GM19452 (cell line): ENCODE results near the gene SLC25A26.
A peak's percentile ranks its signal among the peaks of the same experiment; 100 is the strongest.

ENCODE experiments used
- ATAC-seq: cut with Tn5 transposase; IDR thresholded peaks from one replicate; pipeline ENCODE4 v1.9.1; 2021; ENCODE audit not compliant: unreplicated experiment

Gene SLC25A26, protein sequence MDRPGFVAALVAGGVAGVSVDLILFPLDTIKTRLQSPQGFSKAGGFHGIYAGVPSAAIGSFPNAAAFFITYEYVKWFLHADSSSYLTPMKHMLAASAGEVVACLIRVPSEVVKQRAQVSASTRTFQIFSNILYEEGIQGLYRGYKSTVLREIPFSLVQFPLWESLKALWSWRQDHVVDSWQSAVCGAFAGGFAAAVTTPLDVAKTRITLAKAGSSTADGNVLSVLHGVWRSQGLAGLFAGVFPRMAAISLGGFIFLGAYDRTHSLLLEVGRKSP

DNA sequence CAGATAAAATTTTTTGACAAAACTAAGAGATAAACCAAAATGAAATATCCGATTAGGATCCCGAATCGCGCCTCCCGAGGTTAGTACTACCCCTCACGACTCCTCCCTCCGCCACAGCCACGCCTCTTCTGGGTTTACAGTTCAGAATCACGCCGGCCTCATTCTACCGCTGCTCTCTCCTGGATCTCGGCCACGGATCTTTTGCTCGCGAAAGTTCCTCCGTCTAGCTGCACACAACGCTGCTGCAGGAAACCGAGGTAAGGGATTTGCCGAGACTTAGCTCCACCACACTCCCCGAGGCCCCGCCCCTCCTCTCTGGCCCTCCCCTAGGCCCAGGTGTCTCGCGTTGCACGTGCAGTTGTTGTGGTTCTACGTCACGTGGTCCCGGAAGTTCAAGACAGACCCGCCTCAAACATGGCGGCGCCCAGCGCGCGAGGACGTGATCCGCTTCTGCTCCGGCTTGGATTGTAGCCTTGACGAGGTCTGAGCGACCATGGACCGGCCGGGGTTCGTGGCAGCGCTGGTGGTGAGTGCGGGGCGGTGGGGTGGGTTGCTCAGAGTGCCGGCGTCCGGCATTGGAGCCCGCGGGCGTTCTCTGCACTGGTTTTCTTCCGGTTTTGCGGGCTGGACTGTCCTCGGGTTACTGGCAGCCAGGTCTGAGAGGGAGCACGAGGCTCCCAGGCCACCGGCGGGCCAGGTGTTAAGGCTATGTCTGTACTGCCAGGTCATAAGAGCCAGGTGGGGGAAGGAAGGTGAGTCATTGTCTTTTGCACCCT lies at the start of gene SLC25A26:
TSS of gene SLC25A26 (plus strand) at position 400 of the 776 bp plus-strand sequence. CDS start at position 494, 94 bp downstream.
- ATAC-seq, result peak; percentile 99

DNA sequence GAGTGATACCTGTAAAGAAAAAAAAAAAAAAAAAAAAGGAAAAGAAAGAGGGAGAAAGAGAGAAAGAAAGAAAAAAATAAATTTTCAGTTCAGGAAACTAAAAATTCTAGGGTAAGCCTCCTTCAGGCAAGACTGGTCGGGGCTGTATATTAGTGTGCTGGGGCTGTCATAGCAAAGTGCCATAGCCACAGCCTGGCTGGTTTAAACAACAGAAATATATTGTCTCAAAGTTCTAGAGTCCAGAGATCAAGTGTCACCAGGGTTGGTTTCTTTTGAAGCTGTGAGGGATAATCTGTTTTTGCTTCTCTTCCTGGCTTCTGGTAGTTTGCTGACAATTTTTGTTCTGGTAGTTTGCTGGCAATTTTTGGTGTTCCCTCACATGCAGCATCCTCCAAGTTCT lies 48.4 kb upstream of the SLC25A26 start:
- ATAC-seq, result no peak

DNA sequence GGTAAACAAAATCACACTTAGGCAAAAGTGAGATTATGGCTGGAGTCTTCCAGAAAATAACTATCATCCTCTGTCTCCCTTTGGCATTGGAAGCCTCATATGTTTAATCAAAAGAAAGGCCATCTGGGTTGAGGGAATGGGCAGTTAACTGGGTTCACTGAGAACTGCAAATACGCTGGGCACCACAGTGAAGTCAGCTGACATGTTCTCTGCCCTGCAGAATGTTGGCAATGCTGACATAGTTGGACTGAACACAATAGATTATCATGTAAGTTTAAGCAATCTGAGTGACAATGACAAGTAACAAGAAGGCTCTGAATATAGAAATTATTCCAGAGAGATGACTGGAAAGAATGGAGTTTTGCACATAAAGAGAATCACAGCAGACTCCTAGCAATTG lies 43.8 kb upstream of the SLC25A26 start:
- ATAC-seq, result no peak

DNA sequence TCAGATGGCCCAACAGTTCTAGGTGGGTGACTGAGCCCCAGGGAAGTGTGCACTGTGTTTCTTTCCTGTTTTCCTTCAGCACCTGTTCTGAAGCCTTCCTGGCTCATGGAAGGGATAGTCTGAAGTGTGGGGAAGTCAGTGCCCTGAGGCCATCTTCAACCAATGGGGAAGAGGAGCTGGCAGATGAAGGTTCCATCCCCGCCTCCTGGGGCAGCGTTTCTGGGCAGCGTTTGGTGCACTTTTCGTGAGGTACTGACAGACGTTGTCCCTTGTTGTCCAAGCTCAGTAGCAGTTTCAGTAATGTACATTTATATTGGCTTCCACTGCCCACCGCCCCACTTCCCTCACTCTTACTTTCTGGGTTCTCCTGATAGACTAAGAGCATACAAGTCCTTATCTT lies 42.6 kb upstream of the SLC25A26 start:
- no peak for ATAC-seq

DNA sequence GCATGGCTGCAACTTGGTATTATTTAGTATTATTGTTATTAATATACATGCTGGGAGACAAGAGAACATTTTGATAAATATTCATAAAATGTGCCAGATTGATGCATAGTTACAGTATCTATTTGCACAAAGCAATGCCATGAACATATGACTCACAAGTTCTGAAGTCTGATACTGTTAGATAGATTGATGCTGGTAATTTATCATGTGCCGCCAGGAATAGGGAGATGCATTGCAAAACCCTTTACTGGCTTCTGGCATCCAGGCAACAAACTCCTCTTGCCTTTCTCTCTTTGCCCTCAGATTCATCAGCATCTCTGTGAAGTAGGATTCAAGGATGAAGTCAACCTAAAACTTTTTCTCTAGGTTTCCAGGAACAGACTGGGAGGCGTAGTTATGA lies 41.0 kb upstream of the SLC25A26 start:
- no peak for ATAC-seq

DNA sequence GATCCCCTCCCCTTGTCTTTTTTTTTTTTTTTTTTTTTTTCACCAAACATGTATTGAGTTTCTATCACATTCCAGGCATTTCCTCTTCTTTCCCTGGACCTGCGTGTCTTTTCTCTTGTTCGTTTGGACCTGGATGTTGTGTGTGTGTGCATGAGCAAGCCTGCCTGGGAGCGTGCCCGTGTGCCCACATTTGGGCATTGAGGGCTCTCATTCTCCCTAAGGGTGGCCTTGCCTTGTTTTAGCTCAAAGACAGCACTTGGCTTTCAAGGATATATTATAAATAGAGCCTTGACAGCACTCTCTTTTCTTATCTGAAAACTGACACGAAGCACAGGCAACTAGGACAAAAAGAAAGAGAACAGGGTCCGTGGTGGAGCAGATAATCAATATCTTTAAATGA lies 39.0 kb upstream of the SLC25A26 start:
- ATAC-seq, result no peak

DNA sequence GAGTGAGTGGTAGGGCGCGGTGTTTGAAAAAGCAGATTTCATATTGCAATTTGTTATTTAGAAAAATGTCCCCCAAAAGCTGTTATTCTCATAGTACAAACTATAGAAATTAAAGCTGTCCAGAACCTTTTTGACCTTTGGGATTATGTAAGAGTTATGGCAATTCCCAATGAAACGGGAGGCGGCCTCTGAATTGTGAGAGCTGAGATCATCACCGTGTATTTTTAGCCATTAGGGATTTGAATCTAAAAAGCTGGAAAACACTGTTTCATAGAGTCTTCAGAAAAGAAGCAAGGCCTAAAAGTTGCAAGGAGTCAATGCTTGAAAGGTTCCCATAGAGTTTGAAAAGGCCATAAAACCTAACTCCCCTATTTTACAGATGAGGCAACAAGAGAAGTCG lies 38.6 kb upstream of the SLC25A26 start:
- no peak for ATAC-seq

DNA sequence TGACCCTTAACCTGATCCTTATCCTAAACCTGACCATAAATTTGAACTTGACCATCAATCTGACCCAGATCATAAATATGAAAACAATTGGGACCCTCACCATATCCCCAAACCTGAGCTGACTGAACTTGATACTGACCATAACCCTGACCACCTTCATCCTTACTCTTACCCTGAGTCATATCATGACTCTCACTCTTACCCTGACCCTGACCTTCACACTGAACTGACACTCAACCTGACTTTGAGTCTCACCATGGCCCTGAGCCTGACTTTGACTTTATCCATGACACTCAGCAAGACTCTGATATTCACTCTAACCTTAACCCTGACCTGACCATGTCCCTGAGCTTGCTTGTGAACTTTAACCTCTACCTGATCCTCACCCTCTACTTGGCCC lies 34.3 kb upstream of the SLC25A26 start:
- ATAC-seq, result no peak

DNA sequence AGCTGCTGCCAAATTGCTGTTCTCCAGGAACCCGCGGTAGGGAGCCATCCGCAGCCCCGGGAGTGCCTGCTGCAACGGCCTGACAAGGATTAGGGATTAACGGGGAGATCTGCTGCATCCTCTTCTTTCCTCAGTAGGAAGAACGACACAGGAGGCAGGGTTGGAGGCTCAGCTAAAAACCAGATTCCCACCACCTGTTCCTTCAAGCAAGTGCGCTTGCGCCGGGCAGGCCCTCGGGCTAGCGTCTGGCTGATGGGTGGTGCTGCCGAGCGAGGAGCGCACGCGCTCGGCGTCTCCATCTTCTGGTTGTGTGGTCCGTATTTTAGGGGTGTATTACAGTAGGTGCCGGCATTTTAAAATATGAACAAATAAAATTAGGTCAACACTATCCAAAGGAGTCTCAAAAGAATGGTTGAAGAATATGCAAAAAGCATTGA lies 25.4 kb upstream of the SLC25A26 start:
- ATAC-seq, result no peak

DNA sequence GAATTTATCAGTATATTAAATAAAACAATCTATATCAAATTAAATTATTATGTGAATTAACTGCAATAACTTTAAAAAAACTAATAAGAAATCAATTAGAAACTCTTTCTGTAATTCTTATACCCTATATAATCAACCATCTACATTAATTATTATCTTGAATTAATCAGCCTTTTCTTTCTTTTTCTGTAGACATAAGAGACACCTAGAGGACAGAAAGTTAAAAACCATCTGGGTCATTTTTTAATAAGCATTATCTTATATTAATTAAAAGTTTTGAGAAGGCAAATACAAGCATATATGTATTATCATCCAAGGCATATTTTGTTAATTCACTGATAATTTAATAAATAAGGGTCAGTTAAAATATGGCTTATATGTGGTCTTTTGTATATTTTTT lies 24.2 kb upstream of the SLC25A26 start:
- no peak for ATAC-seq

DNA sequence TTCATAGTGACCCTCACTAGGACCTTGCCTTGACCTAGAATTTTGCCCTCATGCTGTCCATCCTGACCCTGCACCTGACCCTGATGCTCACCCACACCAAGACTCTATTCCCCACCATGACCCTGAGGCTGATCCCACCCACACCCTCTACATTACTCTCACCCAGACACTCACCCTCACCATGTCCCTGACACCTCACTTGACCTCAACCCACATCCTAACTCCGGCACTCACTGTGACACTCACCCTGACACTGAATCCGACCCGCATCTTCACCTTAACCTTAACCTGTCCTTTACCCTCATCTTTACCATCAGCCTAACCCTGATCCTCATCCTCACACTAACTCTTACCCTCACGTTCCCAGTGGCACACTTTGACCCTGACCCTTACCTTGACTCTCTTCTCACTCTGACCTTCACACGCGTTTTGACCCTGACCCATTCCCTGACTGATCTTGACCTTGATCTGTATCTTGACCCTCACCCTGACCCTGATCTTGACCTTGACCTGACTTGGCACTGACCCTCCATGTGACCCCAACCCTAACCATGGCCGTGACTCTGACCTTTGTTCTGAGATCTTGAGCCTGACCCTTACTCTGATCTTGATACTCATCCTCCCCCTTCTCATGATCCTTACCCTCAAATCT lies 22.2 kb upstream of the SLC25A26 start:
- no peak for ATAC-seq

DNA sequence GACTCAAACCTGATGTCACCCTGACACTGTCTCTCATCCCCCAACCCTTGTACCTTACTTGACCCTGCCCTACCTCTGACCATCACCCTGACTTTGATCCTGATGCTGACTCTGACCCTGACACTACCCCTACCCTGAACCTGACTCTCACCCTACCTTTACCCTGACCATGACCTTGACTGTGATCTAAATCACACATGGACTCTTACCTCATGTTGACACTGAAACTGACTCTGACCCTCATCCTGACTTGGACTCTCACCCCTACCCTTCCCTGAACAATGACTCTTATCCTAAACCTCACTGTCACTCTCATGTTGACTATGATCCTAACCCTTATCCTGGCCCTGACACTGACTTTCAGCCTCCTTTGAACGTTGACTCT lies 21.7 kb upstream of the SLC25A26 start:
- ATAC-seq, result no peak

DNA sequence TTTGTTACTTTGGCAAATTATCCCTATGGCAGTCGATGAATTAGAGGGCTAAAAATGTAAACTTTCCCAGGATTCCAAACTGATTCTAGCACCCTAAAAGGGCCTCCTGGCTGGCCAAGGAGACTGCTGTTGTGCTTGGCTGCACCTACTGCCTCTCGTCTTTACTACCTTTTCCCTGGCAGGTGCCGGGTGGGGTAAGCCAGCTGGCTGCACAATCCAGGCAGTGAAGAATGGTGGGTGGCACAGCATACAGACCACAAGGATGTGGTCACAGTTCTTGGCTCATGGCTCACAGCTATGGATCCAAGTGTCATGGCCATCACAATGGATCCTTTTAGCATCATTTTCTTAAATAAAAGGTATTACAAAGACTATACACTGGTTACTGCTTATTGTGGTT lies 20.7 kb upstream of the SLC25A26 start:
- no peak for ATAC-seq

DNA sequence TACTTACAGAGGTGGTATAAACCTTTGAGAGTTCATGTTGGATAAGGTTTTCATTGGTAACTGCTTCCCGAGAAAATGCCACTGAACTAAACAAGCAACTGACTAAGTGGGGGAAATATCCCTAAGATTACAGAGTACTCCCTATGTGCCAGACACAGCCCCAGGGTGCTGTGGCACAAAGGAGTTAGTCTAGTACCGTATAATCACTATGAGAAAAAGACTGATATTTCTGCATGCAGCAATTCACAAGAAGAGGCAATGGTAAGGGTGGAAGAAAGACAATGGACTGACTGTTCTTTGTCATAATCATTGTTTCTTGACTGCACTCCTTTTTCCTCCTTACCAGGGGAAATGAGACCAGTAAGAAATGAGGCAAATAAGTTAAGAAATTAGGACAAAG lies 20.0 kb upstream of the SLC25A26 start:
- ATAC-seq, result no peak

DNA sequence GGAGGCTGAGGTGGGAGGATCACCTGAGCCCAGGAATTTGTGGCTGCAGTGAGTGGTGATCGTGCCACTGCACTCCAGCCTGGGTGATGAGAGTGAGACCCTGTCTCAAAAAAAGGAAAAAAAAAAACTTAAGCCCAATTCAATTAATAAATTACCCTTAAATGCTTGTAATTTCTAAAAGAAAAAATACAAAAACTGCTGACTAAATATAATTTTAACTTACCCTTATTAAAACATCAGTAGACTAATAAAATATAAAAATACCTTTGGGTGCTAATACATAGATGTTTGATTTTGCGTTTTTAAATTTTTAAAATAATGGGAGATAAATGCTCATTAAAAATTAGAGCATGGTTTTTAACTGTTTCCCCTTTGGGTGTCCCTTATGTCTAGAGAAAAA lies 17.5 kb upstream of the SLC25A26 start:
- no peak for ATAC-seq

DNA sequence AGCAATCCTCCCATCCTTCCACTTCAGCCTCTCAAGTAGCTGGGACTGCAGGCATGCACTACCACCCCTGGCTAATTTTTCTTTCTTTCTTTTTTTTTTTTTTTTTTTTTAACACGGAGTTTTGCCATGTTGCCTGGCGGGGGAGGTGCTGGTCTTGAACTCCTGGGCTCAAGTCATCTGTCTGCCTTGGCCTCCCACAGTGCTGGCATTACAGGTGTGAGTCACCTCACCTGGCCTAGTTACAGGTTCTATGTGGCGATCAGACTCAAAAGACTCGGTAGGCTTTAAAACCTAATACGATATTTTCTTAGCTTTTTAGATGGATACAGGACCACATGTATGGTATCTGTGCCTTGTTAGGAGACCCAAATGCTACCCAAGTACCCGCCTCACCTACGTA lies 14.0 kb upstream of the SLC25A26 start:
- no peak for ATAC-seq

DNA sequence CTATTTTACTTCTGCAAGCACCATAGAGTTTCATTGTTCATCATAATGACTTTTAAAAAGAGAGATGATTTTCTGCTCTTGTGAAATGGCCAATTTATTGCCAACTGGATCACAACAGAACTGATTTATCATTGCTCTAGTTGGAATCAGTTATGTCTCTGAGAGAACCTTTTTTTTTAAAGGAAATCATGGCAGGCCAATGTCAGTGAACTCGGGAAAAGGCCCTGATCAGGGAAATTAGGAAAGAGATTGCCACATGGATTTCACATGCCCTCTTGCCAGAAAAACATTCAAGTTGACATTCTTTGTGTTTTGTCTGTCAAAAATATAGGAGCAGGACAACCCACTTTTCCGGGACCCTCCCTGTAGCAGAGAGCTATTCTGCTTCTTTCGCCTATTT lies 12.6 kb upstream of the SLC25A26 start:
- ATAC-seq, result no peak

DNA sequence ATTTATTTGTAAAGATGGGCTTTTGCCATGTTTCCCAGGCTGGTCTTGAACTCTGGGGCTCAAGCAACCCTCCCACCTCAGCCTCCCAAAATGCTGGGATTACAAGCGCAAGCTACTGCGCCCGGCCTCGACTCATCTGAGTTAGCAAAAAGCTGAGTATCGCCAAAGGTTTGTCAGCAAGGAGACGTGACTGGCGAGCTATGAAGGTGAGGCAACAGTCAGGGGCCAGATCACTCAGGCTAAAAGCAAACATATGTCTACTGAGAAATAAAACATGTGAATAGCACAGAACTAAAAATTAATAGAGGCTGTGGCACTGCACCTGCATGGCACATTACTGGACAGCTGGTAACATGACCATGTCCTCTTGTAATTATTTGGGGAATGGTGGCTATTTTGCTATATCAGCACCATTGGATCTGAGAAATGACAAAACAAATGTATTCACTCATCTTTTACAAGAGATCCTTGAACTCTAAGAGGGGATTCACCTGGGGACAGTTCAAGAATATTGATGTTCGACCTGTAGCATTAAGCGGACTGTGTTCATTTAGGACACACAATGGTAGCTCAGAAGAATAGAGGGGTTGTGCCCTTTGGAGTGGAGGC lies 10.0 kb upstream of the SLC25A26 start:
- ATAC-seq, result no peak

DNA sequence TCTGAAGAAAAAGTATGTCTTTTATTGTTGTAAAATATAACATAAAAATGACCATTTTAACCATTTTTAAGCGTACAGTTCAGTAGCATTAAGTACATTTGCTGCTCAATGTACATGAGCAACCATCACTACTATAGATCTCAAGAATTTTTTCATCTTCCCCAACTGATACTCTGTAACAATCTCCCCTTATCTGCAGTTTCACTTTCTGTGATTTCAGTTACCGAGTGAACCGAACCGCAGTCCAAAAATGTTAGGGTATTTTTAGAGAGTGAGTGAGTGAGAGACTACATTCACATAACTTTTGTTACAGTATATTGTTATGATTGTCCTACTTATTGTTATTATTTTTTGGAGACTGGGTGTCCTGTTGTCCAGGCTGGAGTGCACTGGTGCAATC lies 9.0 kb upstream of the SLC25A26 start:
- no peak for ATAC-seq

DNA sequence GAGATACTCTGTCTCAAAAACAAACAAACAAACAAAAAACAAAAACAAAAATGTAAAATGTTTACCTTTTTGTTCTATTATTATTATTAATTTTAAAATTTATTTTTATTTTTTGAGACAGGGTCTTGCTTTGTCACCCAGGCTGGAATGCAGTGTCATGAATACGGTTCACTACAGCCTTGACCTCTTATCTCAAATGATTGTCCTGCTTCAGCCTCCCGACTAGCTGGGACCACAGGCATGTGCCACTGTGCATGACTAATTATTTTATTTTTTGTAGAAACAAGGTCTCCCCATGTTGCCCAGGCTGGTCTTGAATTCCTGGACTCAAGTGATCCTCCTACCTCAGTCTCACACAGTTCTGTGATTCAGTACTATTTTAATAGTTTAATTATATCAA lies 5.7 kb upstream of the SLC25A26 start:
- ATAC-seq, result no peak

DNA sequence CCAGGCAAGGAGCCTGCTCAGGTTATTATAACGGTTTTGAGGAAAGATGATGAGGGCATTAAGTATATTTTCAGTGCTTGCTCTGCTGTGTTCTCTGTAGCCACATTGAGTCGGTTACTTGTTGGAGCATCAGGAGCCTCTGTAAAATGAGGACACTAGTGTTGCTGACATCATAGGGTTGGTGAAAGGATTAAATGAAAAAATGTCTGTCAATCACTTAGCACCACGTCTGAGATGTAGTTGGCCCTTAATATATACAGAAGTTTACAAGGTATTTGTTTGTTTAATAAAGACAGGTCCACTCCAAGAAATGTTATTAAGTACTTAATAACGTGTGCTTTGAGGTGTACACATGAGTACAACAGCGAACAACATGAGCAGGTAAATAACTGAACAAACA lies 735 bp upstream of the SLC25A26 start:
- ATAC-seq, result no peak

DNA sequence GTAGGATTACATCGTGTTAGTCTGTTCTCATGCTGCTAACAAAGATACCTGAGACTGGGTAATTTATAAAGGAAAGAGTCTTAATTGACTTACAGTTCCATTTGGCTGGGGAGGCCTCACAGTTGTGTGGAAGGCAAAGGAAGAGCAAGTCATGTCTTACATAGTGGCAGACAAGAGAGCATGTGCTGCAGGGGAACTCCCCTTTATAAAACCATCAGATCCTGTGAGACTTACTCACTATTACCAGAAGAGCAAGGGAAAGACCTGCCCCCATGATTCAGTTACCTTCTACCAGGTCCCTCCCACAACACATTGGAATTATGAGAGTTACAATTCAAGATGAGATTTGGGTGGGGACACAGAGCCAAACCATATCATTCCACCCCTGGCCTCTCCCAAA lies 3.4 kb downstream of the SLC25A26 start:
- no peak for ATAC-seq
